ACC112 (cell line): Measurements from ENCODE around the gene MYMX.

ENCODE experiments used
- H2AFZ ChIP-seq: fragments of 200-600 bp; sonication (generic); one replicate; pipeline ENCODE4 v1.6.0; 2017; ENCODE audit warnings: antibody characterized with exemption, low read length; ENCODE audit not compliant: unreplicated experiment
- H3K27ac ChIP-seq: fragments of 200-600 bp; sonication (generic); 2 replicates; pipeline ENCODE4 v1.5.1; 2014; ENCODE audit warnings: low read depth, mild to moderate bottlenecking, antibody characterized with exemption, low read length, moderate library complexity
- H3K27me3 ChIP-seq: fragments of 200-600 bp; sonication (generic); 2 replicates; pipeline ENCODE4 v1.6.1; 2014; ENCODE audit warnings: mild to moderate bottlenecking, antibody characterized with exemption, low read length, moderate library complexity, mixed read lengths; ENCODE audit not compliant: insufficient read depth
- H3K36me3 ChIP-seq: fragments of 200-600 bp; sonication (generic); 2 replicates; pipeline ENCODE4 v1.6.1; 2016; ENCODE audit warnings: mild to moderate bottlenecking, antibody characterized with exemption, low read length, moderate library complexity, mixed read lengths; ENCODE audit not compliant: insufficient read depth
- H3K4me1 ChIP-seq: fragments of 200-600 bp; sonication (generic); one replicate; pipeline ENCODE4 v1.6.1; 2016; ENCODE audit warnings: low read length, mixed read lengths; ENCODE audit not compliant: insufficient read depth, unreplicated experiment, control insufficient read depth
- H3K4me3 ChIP-seq: fragments of 200-600 bp; sonication (generic); 2 replicates; pipeline ENCODE4 v1.5.1; 2014; ENCODE audit warnings: mild to moderate bottlenecking, low read depth, low read length
- H3K79me2 ChIP-seq: fragments of 200-600 bp; sonication (generic); one replicate; pipeline ENCODE4 v1.6.0; 2016; ENCODE audit warnings: low read length; ENCODE audit not compliant: control insufficient read depth, unreplicated experiment, insufficient read depth

MYMX gene

GRCh38 chr6:44216677-44217331, at the start of gene MYMX:
Gene MYMX (plus strand): TSS chr6:44216926. CDS start chr6:44217472, 546 bp downstream.
- H3K79me2 ChIP-seq: no peaks in the 10 kb centered on the region
- no peak within 1 kb of the TSS for H3K27ac ChIP-seq
- H3K27me3 ChIP-seq: no peaks in the 10 kb centered on the region
- H3K4me1 ChIP-seq: peaks cover 28% of the 10 kb centered on the region
- no peaks in the 10 kb centered on the region for H3K36me3 ChIP-seq
- no peak within 1 kb of the TSS for H2AFZ ChIP-seq
- no peak within 1 kb of the TSS for H3K4me3 ChIP-seq

GRCh38 chr6:44167567-44167966, 49.2 kb upstream of the MYMX start:
- Histone ChIP-seq H3K27me3 (peaks cover 22% of the 10 kb centered on the region), H3K27ac (no peak overlapping the region), H3K36me3 (no peaks in the 10 kb centered on the region), H2AFZ (no peak overlapping the region), H3K79me2 (no peaks in the 10 kb centered on the region), H3K4me1 (peaks cover under 1% of the 10 kb centered on the region), H3K4me3 (no peak overlapping the region)

GRCh38 chr6:44169154-44169553, 47.6 kb upstream of the MYMX start:
- Histone ChIP-seq H3K36me3 (no peaks in the 10 kb centered on the region), H3K4me3 (no peak overlapping the region), H3K27ac (no peak overlapping the region), H3K79me2 (no peaks in the 10 kb centered on the region), H3K4me1 (peaks cover 4% of the 10 kb centered on the region), H3K27me3 (peaks cover 9% of the 10 kb centered on the region), H2AFZ (no peak overlapping the region)

GRCh38 chr6:44169886-44170570, 46.7 kb upstream of the MYMX start:
- Histone ChIP-seq H3K27ac (no peak overlapping the region), H2AFZ (no peak overlapping the region), H3K27me3 (peaks cover 6% of the 10 kb centered on the region)

GRCh38 chr6:44171899-44172546, 44.7 kb upstream of the MYMX start:
- no peak overlapping the region for H3K27ac ChIP-seq
- peaks cover 10% of the 10 kb centered on the region for H3K4me1 ChIP-seq

More at GRCh38 chr6:44169886-44170570, 46.7 kb upstream of the MYMX start:
- Histone ChIP-seq H3K79me2 (no peaks in the 10 kb centered on the region), H3K4me1 (peaks cover 4% of the 10 kb centered on the region), H3K36me3 (no peaks in the 10 kb centered on the region), H3K4me3 (no peak overlapping the region)

GRCh38 chr6:44172731-44173500, 43.8 kb upstream of the MYMX start:
- H3K4me1 ChIP-seq: peaks cover 19% of the 10 kb centered on the region
- H2AFZ ChIP-seq: peak overlapping the region; percentile 34
- no peaks in the 10 kb centered on the region for H3K79me2 ChIP-seq
- H3K27ac ChIP-seq: no peak overlapping the region
- no peak overlapping the region for H3K4me3 ChIP-seq
- no peaks in the 10 kb centered on the region; the same call in 1 of the 2 replicates for H3K27me3 ChIP-seq
- no peaks in the 10 kb centered on the region for H3K36me3 ChIP-seq

More at GRCh38 chr6:44171899-44172546, 44.7 kb upstream of the MYMX start:
- Histone ChIP-seq H3K27me3 (no peaks in the 10 kb centered on the region; the same call in 1 of the 2 replicates), H3K36me3 (no peaks in the 10 kb centered on the region), H2AFZ (no peak overlapping the region), H3K4me3 (no peak overlapping the region), H3K79me2 (no peaks in the 10 kb centered on the region)

- Histone ChIP-seq H2AFZ (no peak overlapping the region), H3K4me1 (peaks cover 41% of the 10 kb centered on the region), H3K4me3 (no peak overlapping the region), H3K79me2 (no peaks in the 10 kb centered on the region), H3K27ac (no peak overlapping the region), H3K27me3 (no peaks in the 10 kb centered on the region), H3K36me3 (no peaks in the 10 kb centered on the region)
These were observed 40.5 kb upstream of the MYMX start for GRCh38 chr6:44176130-44176761.

- peaks cover 41% of the 10 kb centered on the region for H3K4me1 ChIP-seq
- no peaks in the 10 kb centered on the region for H3K36me3 ChIP-seq
- H3K4me3 ChIP-seq: no peak overlapping the region
- H2AFZ ChIP-seq: no peak overlapping the region
- no peak overlapping the region for H3K27ac ChIP-seq
- H3K79me2 ChIP-seq: no peaks in the 10 kb centered on the region
- H3K27me3 ChIP-seq: no peaks in the 10 kb centered on the region
These were observed 39.8 kb upstream of the MYMX start for GRCh38 chr6:44176762-44177509.

GRCh38 chr6:44177691-44178423, 38.9 kb upstream of the MYMX start:
- Histone ChIP-seq H3K27me3 (no peaks in the 10 kb centered on the region), H2AFZ (no peak overlapping the region), H3K36me3 (no peaks in the 10 kb centered on the region), H3K27ac (peak overlapping the region; percentile 72), H3K4me3 (no peak overlapping the region), H3K4me1 (peaks cover 40% of the 10 kb centered on the region), H3K79me2 (no peaks in the 10 kb centered on the region)
